A172 (cell line): ENCODE results near the gene MYO3B. TPM values are rescaled to one million over a fixed set of nuclear protein-coding genes. Genes with fewer than 3 reads are reported as not detected.
"Not testable (repeated sequence)": the region's sequence is repeated elsewhere in the genome, so short reads cannot be mapped to it uniquely, and the experiment has no call there.

Source experiments
- DNase-seq: peaks from one replicate; pipeline ENCODE4 v3.0.0-alpha.2; 2015; ENCODE audit warnings: low spot score
- total RNA-seq: library from RNA; depleted of rRNA; stranded (reverse); fragments of >200 nt; shearing (Covaris generic); gene quantifications from 2 replicates; pipeline ENCODE4 v1.2.3, GENCODE V29; 2014

Gene MYO3B
- total RNA-seq, 1 experiment from 2014 or later, result 0.03 TPM

DNA sequence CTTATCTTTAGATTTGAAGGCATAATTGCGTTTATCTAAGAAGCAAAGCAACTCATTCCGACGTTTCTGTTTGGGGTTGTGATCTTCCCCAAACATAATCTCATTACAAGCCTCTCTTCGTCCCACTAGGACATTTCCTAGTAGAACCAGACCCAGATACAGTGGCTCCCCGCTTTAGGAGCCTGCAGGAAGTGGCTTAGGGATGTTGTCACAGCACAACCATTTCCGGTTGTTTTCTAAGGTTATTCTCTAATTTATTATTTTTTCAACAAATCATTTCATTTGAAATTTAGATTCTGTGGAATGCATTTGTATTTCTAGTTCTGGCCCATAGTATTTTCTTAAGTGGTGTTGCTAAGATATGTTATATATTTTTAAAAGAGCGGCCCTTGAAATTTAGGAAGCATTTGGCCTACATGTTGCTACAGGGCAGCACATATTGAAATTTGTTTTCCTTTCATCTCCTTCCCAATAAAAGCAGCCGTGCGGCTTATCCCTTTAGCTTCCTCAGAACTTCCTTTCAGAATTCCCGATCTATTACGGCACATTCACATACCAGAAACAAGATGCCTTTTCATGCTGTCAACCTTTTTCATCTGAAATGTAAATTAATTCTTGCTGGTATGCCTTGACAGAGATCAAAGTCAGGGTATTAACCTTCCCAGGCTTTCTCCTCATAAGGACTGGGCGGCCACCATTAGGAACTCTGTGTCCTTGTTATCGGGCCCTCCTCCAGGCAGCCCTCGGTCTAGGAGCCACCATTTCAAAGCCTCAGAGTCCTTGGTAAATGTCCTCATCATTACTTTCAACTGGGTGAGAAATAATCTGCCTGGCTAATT is 326.2 kb downstream of the MYO3B start:
- DNase-seq, result no peak

DNA sequence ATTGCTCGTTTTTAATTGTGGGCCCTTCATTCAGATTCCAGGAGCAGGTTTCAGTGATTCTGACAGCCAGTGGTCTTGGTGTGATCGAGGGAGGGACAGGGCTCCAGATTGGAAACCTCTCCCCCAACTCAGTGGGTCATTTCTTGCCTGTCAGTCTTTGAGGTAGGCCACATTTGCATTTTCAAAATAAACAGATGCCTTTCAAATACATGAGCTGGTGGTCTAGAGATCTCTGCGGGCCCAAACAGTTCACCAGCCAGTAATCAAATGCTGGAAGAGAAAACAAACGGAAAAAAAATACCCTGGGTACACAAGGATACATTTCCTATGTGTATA is 326.8 kb downstream of the MYO3B start:
- no peak for DNase-seq

DNA sequence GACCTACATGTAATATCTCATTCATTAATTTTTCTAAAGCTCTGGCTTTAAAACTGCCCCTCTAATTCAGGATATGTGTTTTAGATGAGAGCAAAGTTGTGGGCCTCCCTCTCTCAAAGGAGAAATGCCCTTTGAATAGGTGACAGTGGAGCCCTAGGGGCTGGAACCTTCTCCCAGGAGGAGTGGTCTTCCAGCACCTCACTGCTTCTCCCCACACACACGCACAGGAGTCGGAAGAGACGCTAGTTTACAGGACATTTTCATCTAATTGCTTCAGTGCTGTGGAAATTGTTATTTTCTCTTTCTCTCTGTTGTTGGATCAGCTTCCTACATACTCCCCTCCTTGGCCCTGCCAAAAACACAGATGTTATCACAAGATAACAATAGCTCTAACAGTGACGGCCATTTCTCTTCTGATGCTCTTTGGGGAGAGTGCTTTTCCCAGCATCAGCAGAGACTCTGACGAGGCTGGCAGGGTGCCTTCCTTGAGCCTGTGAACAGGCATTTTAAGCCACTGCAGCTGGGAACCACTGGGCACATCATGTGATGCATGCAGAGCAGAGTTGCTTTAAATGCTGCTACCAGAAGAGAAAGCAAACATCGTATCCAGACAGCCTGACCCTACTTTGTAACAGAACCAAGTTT is 327.8 kb downstream of the MYO3B start:
- no peak for DNase-seq

DNA sequence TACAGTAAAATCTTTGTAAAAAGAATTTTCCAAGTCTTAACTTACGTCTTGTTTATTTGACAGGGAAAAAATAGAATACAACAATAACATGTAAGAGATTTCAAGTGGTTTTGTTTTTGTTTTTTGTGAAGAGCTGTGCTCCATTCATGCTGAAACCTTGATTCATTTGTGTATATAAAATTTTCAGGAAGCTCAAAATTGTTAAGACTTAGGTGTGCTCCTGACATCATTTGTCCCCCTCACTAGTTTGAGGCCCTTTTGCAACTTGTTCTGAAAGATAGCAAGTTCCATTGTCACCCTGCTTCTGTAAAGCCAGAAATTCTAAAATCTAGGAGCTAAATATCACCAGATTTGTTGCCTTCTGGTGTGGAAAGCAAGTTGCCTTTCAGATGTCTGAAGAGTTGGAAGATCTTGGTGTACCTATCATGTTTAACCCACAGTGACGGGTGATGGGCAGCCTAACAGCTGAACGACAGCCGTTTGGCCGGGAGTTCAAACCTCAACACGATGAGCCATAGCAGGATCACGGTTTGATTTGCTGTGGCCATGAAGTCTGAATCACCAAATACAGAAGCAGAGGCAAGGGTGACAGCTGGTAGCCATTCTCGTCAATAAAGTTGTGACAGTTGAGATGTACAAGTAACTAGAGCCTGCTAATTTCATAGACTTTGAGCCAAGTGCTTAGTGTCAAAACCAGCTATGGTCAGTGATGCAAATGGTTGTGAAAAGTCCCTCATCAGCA is 331.7 kb downstream of the MYO3B start:
- no peak for DNase-seq

DNA sequence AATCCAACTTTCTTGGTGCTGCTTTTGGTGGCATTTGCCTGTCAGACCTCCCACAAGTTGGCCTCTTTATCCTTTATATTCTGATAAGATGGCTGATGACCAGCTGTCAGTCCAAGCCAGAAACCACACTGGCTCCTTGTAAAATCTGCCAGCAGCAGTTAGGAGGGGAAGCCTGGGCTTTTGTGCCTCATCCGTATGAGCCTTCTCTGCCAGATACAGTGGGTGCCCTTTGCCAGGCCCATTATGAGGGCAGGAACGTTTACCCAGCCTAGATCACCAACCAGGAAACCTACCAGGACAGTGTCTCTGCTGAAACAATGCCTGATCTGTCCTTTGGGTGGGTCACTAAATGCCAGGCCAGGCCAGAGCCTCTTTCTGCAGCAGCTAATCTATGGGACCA is 334.3 kb downstream of the MYO3B start:
- DNase-seq, result no peak

DNA sequence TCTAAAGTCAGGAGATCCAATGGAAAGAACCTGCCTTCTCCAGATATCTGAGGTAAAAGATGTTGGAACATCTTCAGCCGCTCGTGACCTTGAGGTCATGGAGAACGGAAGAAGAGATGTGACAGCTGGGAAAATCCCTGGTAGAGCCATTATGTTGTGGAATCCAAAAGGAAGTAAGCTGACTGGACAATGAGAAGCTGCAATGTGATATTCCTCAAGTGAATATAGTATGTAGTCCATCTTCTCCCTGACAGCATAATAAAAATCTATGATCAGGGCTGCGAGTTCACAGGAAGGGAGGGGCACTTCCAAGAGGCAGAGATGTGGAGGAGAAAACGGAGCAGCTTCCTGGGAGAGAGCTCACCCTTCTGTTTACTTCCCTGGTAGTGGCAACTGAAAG is 336.2 kb downstream of the MYO3B start:
- DNase-seq, result no peak

DNA sequence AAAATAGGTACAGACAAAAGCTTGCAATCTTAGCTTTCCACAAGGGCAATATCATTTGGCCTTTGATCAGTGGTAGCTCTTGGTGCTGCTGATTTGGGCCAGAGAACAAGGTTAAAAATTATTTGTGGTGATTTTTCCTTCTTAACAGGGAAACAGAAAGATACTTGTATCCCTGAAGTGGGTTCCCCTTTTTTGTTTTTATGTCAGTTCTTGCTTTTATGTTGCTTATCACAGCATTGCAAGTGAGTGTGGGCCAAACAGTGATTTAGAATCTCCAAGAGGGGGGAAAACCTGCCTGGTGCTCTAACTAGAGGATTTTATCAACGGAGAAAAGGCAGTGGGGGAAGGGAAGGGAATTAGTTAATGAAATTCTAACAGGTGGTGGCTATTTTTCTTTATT is 339.6 kb downstream of the MYO3B start:
- DNase-seq, result no peak

DNA sequence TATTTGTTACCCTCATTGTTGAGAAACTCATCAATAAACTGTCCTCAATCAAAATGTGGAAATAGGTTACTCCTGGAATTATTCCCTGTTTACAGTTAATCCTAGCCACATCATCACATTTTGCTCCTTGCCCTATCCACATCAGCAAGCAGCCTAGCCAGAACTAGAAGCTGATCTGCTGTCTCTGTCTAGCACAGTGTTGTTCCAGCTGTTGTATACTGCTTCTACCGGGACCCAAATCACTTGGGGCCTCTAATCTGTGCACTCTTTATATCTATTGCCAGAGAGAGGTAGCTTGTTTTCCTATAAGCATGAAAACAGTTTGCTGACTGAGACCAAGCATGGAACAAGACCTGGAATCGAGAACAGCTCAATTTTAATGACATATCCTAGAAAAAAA is 341.0 kb downstream of the MYO3B start:
- DNase-seq, result no peak

DNA sequence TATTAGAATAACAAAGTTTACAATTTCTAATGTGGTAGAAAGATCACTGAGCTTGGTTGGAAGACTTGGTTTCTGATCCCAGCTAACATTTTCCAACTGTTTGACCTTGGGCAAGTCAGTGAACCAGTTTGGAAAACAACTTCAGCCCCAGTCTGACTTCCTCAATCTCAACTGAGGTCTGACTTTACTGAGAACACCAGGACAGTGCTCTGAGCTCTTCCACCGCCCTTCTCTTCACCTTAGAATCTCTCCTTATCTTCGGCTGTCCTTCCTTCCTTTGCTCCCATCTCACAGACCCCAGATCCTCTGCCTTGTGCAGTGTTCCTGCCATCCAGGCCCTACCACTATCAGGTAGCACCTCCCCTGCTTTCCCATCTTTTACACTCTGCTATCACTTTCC is 343.4 kb downstream of the MYO3B start:
- no peak for DNase-seq

DNA sequence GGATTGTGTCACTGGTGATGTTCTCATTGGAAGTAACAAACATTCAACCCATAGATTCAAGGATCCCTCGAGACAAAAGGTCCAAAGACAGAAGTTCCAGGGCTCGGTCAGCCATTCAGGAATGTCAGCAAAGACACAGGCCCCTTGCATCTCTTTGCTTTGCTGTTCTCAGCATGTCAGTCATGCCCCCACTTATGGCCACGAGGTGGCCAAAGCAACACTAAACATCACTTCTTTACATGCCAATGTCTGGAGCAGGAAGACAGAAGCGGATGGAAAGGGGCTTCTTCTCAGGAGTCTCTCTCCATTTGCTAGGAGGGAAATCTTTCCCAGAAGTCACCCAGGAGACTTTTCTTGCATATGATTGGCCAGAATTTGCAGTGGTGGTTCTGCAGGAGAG is 345.6 kb downstream of the MYO3B start:
- no peak for DNase-seq

DNA sequence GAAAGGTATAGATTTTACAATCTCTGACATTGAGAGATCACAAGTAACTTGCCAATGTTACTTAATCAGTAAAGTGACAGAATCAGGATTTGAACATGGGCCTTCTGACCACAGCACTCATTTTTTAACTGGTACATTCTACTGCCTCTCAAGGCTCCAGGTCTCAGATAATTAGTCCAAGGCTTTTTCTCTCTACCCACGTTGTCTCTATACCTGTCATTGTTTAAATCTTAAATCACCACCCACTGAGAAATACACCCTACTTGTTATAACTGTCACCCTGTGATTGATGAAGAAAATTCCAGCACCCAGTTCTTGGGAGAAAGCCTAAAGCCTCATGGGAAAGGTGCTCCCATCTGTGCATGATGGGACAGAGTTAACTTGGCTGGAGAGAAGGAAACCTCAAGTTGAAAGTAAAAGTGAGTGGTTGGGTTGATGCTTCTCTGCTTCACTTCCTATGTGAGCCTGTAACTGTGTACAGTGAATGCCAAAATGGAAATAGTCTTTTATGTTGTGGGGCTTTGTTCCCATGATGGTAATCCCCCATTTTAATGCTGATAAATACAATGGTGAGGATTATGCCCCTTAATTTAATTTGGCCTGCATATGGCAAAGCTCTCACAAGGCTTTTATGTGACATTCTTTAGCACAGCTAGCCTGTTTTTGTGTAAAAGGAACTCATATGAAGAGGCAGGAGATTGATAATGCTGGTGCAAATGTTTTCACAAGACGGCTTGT is 347.1 kb downstream of the MYO3B start:
- DNase-seq, result peak; percentile 83

DNA sequence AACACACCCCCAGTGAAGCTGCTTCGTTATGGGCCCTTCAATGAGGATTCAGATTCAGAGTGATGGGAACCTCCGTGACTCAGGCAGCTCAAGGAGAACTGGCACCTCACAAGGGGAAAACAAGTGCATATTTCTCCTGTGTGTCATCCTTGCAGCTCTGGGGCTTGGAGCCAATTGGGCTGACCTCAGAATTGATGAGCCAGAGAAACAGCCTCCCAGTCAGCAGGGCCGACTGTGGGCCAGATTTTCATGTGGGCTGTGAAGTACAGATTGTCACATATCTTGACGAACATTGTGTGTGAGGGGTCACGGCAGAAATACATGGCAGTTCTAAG is 347.6 kb downstream of the MYO3B start:
- peak; percentile 99 for DNase-seq

DNA sequence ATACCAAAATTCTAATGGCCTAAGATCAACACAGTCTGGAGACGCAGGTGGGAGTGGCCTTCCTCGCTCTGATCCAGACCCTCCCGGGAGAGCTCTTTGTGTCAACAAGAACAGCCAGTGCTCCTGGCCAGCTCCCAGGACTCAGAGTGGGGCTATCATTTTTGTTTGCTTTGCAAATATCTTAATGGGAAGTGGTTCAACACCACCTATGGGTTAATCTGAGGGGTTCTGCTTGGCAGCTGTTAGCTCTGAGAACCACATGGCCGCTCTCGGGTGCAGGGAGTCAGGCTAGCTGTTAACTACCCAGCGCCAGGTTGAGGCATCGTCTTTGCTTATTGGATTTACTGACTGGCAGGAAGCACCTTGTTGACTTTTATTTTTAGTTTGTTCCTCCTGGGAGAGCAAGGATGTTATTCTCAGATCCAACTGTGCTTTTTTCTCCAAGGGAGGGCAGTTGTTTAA is 352.4 kb downstream of the MYO3B start:
- peak; percentile 49 for DNase-seq

DNA sequence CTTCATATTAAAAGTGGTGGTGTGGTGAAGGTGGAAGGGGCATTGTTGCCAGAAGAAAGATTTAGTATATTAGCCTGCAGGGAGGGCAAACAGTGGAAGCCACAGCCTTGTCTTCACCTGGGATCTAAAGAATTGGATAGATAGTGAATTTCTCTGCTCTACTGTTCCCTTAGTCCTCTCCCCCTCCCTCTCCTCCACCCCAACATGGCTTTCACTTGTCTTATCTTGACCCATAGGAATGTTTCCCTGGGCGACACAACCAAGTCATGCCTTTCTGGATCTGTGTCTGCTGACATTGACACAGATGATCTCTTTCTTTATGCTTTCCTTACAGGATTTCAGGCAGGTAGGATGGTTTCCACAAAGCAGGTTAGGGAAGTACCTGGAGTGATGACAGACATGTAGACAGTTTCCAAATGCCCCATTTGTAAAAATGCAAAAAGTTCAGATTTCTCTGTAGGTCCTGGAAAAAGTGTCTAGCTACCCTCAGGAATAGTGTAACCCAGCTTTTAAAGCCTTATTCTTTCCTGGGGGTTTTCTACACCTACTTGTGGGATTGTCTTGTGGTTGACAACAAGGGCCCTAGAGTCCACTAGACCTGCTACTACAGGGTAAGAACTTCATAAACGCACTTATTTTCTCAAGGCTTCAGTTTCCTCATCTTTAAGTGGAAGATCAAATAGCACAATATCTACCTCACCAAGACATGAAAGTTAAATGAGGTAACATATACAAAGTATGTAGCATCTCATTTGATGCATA is 353.0 kb downstream of the MYO3B start:
- DNase-seq, result no peak

DNA sequence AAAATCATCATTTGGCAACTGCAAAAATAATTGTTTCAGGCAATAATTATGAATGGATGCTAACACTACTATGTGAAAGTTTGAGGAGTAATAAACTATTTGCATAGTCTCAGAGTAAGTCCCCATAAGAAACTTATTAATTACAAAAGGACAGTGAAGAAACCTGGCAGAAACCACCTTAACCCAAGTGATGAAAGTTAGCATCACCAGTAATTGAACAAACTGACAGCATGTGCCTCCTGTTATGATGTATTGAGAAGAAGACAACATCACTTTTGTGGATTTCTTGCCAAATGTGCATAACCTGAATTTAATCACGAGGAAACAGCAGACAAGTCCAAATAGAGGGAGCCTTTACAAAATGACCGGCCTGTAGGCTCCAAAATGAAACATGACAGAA is 353.9 kb downstream of the MYO3B start:
- no peak for DNase-seq

DNA sequence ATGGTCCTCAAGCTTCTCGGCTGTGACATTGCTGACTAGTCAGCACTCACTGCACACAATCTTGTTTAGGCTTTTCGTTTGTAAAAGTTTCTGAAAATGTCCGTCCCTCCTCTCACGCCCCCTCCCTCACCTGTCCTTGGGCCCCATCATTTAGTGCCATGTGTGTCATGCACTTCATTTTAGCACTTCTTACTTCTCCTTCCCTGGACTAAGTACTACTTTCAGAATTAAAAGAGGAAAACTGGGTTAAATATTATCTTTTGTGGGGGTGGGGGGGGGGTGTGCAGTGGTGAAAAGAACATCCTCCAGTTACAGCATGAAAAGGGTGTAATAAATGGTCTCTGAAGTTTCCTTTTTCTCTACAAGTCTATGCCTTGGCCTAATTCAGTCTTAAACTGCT is 355.2 kb downstream of the MYO3B start:
- no peak for DNase-seq

DNA sequence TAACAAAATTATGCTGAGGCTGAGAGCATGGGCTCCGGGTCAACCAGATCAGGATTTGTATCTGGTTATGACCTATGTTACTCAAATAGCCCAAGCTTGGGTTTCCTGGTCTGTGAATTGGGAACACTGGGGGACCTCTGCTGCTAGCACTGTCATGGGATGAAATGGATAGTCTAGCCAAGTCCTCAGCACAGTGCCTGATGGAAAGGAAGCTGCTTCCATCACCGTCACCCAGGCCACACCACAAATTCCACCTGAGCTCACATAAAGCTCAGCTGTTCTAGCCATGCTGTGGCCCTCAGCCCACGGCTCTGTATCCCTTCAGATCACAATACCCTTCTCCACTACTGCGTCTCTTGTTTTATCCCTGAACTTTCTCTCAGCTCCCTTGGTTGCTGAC is 357.6 kb downstream of the MYO3B start:
- DNase-seq, result no peak

DNA sequence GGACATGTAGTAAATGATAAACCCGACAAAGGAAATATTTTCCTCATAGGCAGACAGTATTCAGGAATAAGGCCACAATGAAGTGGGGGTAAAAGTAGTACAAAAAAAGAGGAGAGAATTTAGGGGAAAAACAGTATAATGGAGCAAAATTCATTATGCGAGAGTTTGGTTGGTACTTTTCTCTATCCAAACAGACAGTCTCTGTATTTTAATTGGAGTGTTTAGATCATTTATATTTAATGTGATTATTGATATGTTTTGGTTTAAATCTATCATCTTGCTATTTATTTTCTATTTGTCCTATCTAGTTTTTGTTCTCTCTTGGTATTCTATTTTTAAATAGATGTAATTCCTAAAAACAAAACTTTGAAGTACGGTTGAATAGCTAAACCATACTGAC is 366.9 kb downstream of the MYO3B start:
- DNase-seq, result no peak

DNA sequence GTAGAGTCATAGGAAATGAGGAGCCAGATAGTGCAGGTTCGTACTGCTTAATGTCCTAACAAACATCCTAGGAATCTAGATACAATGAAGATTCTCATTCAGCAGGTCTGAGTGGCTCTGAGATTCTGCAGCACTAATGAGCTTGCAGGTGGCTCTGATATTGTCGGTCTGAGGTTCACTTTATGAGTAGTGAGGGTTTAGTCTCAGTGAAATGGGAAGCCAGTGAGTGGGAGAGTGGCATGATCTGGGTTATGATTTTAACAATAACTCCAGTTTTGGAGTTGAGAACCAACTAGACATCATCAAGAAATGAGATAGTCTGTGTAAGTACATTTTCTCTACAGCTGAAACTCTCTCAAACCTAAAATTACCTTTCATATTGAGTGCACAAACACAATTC is 370.4 kb downstream of the MYO3B start:
- DNase-seq, result no peak

DNA sequence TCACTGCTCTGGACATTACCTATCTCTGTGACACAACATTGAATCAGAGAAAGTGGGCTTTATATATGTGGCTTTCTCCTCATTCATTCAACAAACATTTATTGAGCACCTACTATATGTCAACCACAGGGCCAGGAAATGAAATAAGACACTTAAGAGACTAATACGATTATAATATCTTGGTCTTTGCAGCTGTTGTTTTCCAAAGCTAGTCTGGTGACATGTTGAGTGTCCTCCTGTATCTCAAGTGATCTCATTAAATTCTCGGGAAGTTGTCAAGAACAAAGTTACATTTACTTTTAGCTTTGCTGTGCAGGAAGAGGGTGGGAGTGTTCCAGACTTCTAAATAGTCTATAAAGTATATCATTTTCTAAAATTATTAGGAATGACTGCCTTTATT is 372.6 kb downstream of the MYO3B start:
- DNase-seq, result no peak

DNA sequence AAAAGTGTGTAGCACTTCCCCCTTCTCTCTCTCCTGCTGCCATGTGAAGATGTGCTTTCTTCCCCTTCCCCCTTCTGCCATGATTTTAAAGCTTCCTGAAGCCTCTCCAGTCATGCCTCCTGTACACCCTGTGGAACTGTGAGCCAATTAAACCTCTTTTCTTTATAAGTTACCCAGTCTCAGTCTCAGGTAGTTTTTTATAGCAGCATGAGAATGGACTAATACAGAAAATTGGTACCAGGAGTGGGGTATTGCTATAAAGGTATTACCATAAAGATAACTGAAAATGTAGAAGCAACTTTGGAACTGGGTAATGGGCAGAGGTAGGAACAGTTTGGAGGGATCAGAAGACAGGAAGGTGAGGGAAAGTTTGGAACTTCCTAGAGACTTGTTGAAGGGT is 374.0 kb downstream of the MYO3B start:
- not testable (repeated sequence) for DNase-seq

DNA sequence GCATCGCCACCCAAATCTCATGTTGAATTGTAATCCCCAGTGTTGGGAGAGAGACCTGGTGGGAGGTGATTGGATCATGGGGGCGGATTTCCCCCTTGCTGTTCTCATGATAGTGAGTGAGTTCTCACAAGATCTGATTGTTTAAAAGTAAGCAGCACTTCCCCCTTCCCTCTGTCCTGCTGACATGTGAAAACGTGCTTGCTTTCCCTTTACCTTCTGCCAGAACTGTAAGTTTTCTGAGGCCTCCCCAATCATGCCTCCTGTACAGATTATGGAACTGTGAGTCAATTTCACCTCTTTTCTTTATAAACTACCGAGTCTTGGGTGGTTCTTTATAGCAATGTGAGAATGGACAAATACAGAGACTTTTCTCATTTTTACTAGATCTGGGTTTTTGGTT is 375.8 kb downstream of the MYO3B start:
- no peak for DNase-seq
